H9 (cell line): ENCODE results near the gene HEATR5B. TPM values are rescaled to one million over a fixed set of nuclear protein-coding genes. Genes with fewer than 3 reads are reported as not detected.

Experiments
- DNase-seq: peaks from one replicate; pipeline ENCODE4 v3.0.0-alpha.2; 2017
- H2AFZ ChIP-seq: one replicate; pipeline ENCODE4 v1.6.1; 2013; ENCODE audit warnings: mild to moderate bottlenecking, low read length, control low read depth, moderate library complexity
- H2AK5ac ChIP-seq: 2 replicates; pipeline ENCODE4 v1.6.1; 2013; ENCODE audit warnings: low read length, control low read depth, mixed read lengths; ENCODE audit not compliant: insufficient read length
- H2BK120ac ChIP-seq: one replicate; pipeline ENCODE4 v1.6.1; 2013; ENCODE audit warnings: low read depth, mild to moderate bottlenecking, low read length, control low read depth, inconsistent platforms; ENCODE audit not compliant: poor library complexity, severe bottlenecking
- H2BK12ac ChIP-seq: 2 replicates; pipeline ENCODE4 v1.6.1; 2013; ENCODE audit warnings: low read length, control low read depth, mixed read lengths, low read depth; ENCODE audit not compliant: insufficient read length
- H2BK15ac ChIP-seq: 2 replicates; pipeline ENCODE4 v1.6.1; 2013; ENCODE audit warnings: low read depth, low read length, control low read depth
- H2BK20ac ChIP-seq: one replicate; pipeline ENCODE4 v1.6.1; 2013; ENCODE audit warnings: low read depth, mild to moderate bottlenecking, low read length, control low read depth, inconsistent platforms; ENCODE audit not compliant: poor library complexity, severe bottlenecking
- H2BK5ac ChIP-seq: 2 replicates; pipeline ENCODE4 v1.6.1; 2013; ENCODE audit warnings: low read length, control low read depth, mixed read lengths; ENCODE audit not compliant: insufficient read length
- H3K14ac ChIP-seq: 2 replicates; pipeline ENCODE4 v1.6.1; 2013; ENCODE audit warnings: low read length, control low read depth; ENCODE audit not compliant: insufficient read depth
- H3K18ac ChIP-seq: 2 replicates; pipeline ENCODE4 v1.6.1; 2013; ENCODE audit warnings: low read depth, mild to moderate bottlenecking, mixed read lengths, low read length, control low read depth; ENCODE audit not compliant: insufficient read length
- H3K23ac ChIP-seq: 2 replicates; pipeline ENCODE4 v1.6.1; 2013; ENCODE audit warnings: low read length, control low read depth, mixed read lengths, low read depth; ENCODE audit not compliant: insufficient read length
- H3K23me2 ChIP-seq: 2 replicates; pipeline ENCODE4 v1.6.1; 2013; ENCODE audit warnings: low read depth, mild to moderate bottlenecking, mixed read lengths, low read length, control low read depth; ENCODE audit not compliant: insufficient read length, poor library complexity, severe bottlenecking
- H3K27ac ChIP-seq: 2 replicates; pipeline ENCODE4 v1.5.1; 2013; ENCODE audit warnings: low read length, control low read depth, mixed read lengths, low read depth; ENCODE audit not compliant: insufficient read length
- H3K27me3 ChIP-seq: 2 replicates; pipeline ENCODE4 v1.6.1; 2013; ENCODE audit warnings: low read length, control low read depth, inconsistent platforms; ENCODE audit not compliant: insufficient read depth
- H3K4ac ChIP-seq: 2 replicates; pipeline ENCODE4 v1.6.1; 2013; ENCODE audit warnings: low read depth, mild to moderate bottlenecking, control low read depth, inconsistent platforms, low read length, moderate library complexity
- H3K4me1 ChIP-seq: 2 replicates; pipeline ENCODE4 v1.6.1; 2013; ENCODE audit warnings: low read length, control low read depth, inconsistent platforms; ENCODE audit not compliant: insufficient read depth
- H3K4me2 ChIP-seq: 2 replicates; pipeline ENCODE4 v1.6.1; 2013; ENCODE audit warnings: low read length, control low read depth, mixed read lengths; ENCODE audit not compliant: insufficient read length, insufficient read depth
- H3K56ac ChIP-seq: 2 replicates; pipeline ENCODE4 v1.6.1; 2013; ENCODE audit warnings: low read depth, mild to moderate bottlenecking, mixed read lengths, low read length, control low read depth; ENCODE audit not compliant: insufficient read length
- H3K79me1 ChIP-seq: 2 replicates; pipeline ENCODE4 v1.6.1; 2013; ENCODE audit warnings: low read depth, mild to moderate bottlenecking, moderate library complexity, low read length, control low read depth, inconsistent platforms; ENCODE audit not compliant: insufficient read depth, poor library complexity, severe bottlenecking
- H3K79me2 ChIP-seq: 2 replicates; pipeline ENCODE4 v1.6.1; 2013; ENCODE audit warnings: low read length, control low read depth, inconsistent platforms; ENCODE audit not compliant: insufficient read depth
- H3K9ac ChIP-seq: 2 replicates; pipeline ENCODE4 v1.6.1; 2013; ENCODE audit warnings: low read length, control low read depth, mixed read lengths; ENCODE audit not compliant: insufficient read length; ENCODE audit errors: extremely low read depth
- H3K9me3 ChIP-seq: one replicate; pipeline ENCODE4 v1.6.1; 2013; ENCODE audit warnings: low read depth, low read length, inconsistent platforms; ENCODE audit not compliant: control insufficient read depth
- H3T11ph ChIP-seq: one replicate; pipeline ENCODE4 v1.6.1; 2013; ENCODE audit warnings: mild to moderate bottlenecking, low read length, control low read depth, inconsistent platforms
- H4K20me1 ChIP-seq: one replicate; pipeline ENCODE4 v1.6.1; 2013; ENCODE audit not compliant: control insufficient read depth, insufficient read length, insufficient read depth
- H4K5ac ChIP-seq: 2 replicates; pipeline ENCODE4 v1.6.1; 2013; ENCODE audit warnings: low read depth, mild to moderate bottlenecking, mixed read lengths, low read length, control low read depth; ENCODE audit not compliant: insufficient read length
- H4K8ac ChIP-seq: replicated peaks from 2 replicates; pipeline ENCODE4 v1.6.1; 2013; ENCODE audit warnings: low read length, control low read depth, mixed read lengths, low read depth; ENCODE audit not compliant: insufficient read length
- H4K91ac ChIP-seq: 2 replicates; pipeline ENCODE4 v1.6.1; 2013; ENCODE audit warnings: low read depth, mild to moderate bottlenecking, moderate library complexity, mixed read lengths, low read length, control low read depth; ENCODE audit not compliant: insufficient read length
- H3K27ac Mint-ChIP-seq, 3 experiments: 2 replicates in 2 of 3; 3 replicates in 1 of 3; pipeline ENCODE4 v1.8.0; 2020 to 2021; ENCODE audit warnings: mixed read lengths in 3 of 3, mild to moderate bottlenecking in 1 of 3, moderate library complexity in 1 of 3
- H3K27me3 Mint-ChIP-seq: 2 replicates; pipeline ENCODE4 v1.8.0; 2021; ENCODE audit warnings: low read depth, mild to moderate bottlenecking, moderate library complexity, mixed read lengths
- H3K36me3 Mint-ChIP-seq, 3 experiments: 2 replicates in 2 of 3; 3 replicates in 1 of 3; pipeline ENCODE4 v1.8.0; 2020 to 2021; ENCODE audit warnings: low read depth in 3 of 3, mixed read lengths in 3 of 3; ENCODE audit not compliant: insufficient read depth in 1 of 3
- H3K4me1 Mint-ChIP-seq, 2 experiments: 2 replicates each; pipeline ENCODE4 v1.8.0; 2020; ENCODE audit warnings: mixed read lengths in 2 of 2
- H3K4me3 Mint-ChIP-seq, 2 experiments: 2 replicates in 1 of 2; 3 replicates in 1 of 2; pipeline ENCODE4 v1.8.0; 2020 to 2021; ENCODE audit warnings: mild to moderate bottlenecking in 2 of 2, mixed read lengths in 2 of 2, moderate library complexity in 1 of 2
- H3K9me3 Mint-ChIP-seq, 2 experiments: 2 replicates in 1 of 2; 3 replicates in 1 of 2; pipeline ENCODE4 v1.8.0; 2020; ENCODE audit warnings: mild to moderate bottlenecking in 2 of 2, mixed read lengths in 2 of 2, moderate library complexity in 1 of 2
- WGBS: extraction: QIAGEN DNeasy Blood & Tissue Kit; methylation state at CpG from one replicate; pipeline ENCODE4 v1.1.7; 2013; ENCODE audit warnings: missing lambda C conversion rate, low lambda C conversion rate, mixed read lengths; ENCODE audit not compliant: insufficient read length; ENCODE audit errors: extremely low coverage; 5-methylcytosine and 5-hydroxymethylcytosine counted together
- total RNA-seq: library from RNA; stranded (reverse); gene quantifications from 2 replicates; pipeline ENCODE4 v1.2.1, GENCODE V29; 2021
- TF ChIP-seq, protein P1 (sequence below): fragments of 200-600 bp; sonication (generic); conservative IDR thresholded peaks from 3 replicates; pipeline ENCODE4 v1.8.0; 2021; ENCODE audit warnings: antibody characterized with exemption, mild to moderate bottlenecking

The HEATR5B gene
- total RNA-seq, 1 experiment from 2014 or later = 14.0 TPM

DNA sequence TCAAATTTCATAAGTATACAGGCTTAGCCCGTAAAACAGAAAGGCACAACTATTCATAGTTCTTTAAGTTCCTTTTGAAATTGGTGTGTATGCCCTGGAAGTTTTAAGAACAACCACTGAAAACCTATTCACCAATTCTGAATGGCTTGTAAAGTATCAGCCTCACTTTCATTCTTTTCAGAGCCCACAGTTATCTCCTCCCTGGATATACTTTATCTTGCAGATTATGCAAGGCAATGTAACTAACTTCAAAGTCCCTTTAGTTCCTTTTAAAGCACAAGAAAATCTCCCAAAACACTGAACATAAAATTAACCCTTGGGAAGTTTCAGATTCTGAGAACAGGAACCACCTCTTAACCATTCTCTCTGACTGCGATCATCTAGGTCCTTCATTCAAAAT is 119.0 kb downstream of the HEATR5B start:
- H3K27ac Mint-ChIP-seq = peak overlapping the region; percentile 93 to 95 (median 94); a peak in 6 of 7 replicates
- no peak overlapping the region for H3K56ac ChIP-seq
- no peak overlapping the region for H2BK5ac ChIP-seq
- no peaks in the 10 kb centered on the region for H3K36me3 Mint-ChIP-seq
- no peaks in the 10 kb centered on the region for H3K9me3 Mint-ChIP-seq
- no peak overlapping the region for H2BK20ac ChIP-seq
- no peak overlapping the region for H3K14ac ChIP-seq
- H3K4me3 Mint-ChIP-seq = peak overlapping the region; percentile 97
- H4K8ac ChIP-seq = no peak overlapping the region
- H3K23me2 ChIP-seq = peaks cover 10% of the 10 kb centered on the region
- H4K5ac ChIP-seq = no peak overlapping the region
- no peak overlapping the region for H3K4ac ChIP-seq
- peaks cover 63 to 65% of the 10 kb centered on the region in 2 experiments for H3K4me1 Mint-ChIP-seq
- TF ChIP-seq, protein P1, sequence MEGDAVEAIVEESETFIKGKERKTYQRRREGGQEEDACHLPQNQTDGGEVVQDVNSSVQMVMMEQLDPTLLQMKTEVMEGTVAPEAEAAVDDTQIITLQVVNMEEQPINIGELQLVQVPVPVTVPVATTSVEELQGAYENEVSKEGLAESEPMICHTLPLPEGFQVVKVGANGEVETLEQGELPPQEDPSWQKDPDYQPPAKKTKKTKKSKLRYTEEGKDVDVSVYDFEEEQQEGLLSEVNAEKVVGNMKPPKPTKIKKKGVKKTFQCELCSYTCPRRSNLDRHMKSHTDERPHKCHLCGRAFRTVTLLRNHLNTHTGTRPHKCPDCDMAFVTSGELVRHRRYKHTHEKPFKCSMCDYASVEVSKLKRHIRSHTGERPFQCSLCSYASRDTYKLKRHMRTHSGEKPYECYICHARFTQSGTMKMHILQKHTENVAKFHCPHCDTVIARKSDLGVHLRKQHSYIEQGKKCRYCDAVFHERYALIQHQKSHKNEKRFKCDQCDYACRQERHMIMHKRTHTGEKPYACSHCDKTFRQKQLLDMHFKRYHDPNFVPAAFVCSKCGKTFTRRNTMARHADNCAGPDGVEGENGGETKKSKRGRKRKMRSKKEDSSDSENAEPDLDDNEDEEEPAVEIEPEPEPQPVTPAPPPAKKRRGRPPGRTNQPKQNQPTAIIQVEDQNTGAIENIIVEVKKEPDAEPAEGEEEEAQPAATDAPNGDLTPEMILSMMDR = no peak
- no peaks in the 10 kb centered on the region for H3K27me3 Mint-ChIP-seq
- no peak overlapping the region for H2BK12ac ChIP-seq
- H3K79me2 ChIP-seq = peaks cover 5% of the 10 kb centered on the region; the same call in 1 of the 2 replicates
- WGBS = no CpG with 5 or more reads among the region's 2 CpGs
- H4K20me1 ChIP-seq = no peaks in the 10 kb centered on the region
- no peak overlapping the region for H3K9ac ChIP-seq
- no peak overlapping the region for H4K91ac ChIP-seq
- H3K18ac ChIP-seq = no peak overlapping the region
- H3K23ac ChIP-seq = no peak overlapping the region
- H3K9me3 ChIP-seq = no peaks in the 10 kb centered on the region
- peaks cover 6% of the 10 kb centered on the region; the same call in 1 of the 2 replicates for H3K4me1 ChIP-seq
- no peak overlapping the region for H3K27ac ChIP-seq
- no peaks in the 10 kb centered on the region for H3K79me1 ChIP-seq
- H3K4me2 ChIP-seq = peak overlapping the region; percentile 65
- H2AFZ ChIP-seq = no peak overlapping the region
- DNase-seq = no peak
- H3K27me3 ChIP-seq = no peaks in the 10 kb centered on the region
- no peak overlapping the region for H2BK120ac ChIP-seq
- no peak overlapping the region for H2AK5ac ChIP-seq
- no peak overlapping the region for H3T11ph ChIP-seq
- no peak overlapping the region for H2BK15ac ChIP-seq
